Progenitor cell of endocrine pancreas (in vitro differentiated cells): ENCODE data around the gene RASGEF1C. TPM values are rescaled to one million over a fixed set of nuclear protein-coding genes. Genes with fewer than 3 reads are reported as not detected.

Source experiments
- DNase-seq: peaks from one replicate; pipeline ENCODE4 v3.0.0; 2021; ENCODE audit warnings: low spot score; ENCODE audit not compliant: unreplicated experiment
- H3K27ac Mint-ChIP-seq: 2 replicates; pipeline ENCODE4 v1.8.0; 2021; ENCODE audit warnings: mild to moderate bottlenecking, moderate library complexity, mixed read lengths
- H3K27me3 Mint-ChIP-seq: 2 replicates; pipeline ENCODE4 v1.8.0; 2021; ENCODE audit warnings: mixed read lengths
- H3K36me3 Mint-ChIP-seq: 2 replicates; pipeline ENCODE4 v1.8.0; 2022; ENCODE audit warnings: mixed read lengths; ENCODE audit not compliant: insufficient read depth
- H3K4me1 Mint-ChIP-seq: 2 replicates; pipeline ENCODE4 v1.8.0; 2021; ENCODE audit warnings: low read depth, mixed read lengths
- H3K4me3 Mint-ChIP-seq: 2 replicates; pipeline ENCODE4 v1.8.0; 2021; ENCODE audit warnings: low read depth, mild to moderate bottlenecking, moderate library complexity, mixed read lengths
- H3K9me3 Mint-ChIP-seq: 2 replicates; pipeline ENCODE4 v1.8.0; 2021; ENCODE audit warnings: low read depth, mixed read lengths
- CTCF ChIP-seq: fragments of 200-600 bp; sonication (generic); IDR thresholded peaks from one replicate; pipeline ENCODE4 v1.5.0; 2021; ENCODE audit warnings: antibody characterized with exemption, mild to moderate bottlenecking; ENCODE audit not compliant: unreplicated experiment
- total RNA-seq: library from RNA; stranded (reverse); gene quantifications from 2 replicates; pipeline ENCODE4 v1.2.1, GENCODE V29; 2021

The RASGEF1C gene
- total RNA-seq, 1 donor from 2014 or later, result 1.3 TPM

GRCh38 chr5:180180421-180180820, 28.6 kb downstream of the RASGEF1C start:
- H3K9me3 Mint-ChIP-seq, result peaks cover 4% of the 10 kb centered on the region
- TF ChIP-seq CTCF, result no peak
- no peak overlapping the region for H3K27ac Mint-ChIP-seq
- H3K36me3 Mint-ChIP-seq, result no peaks in the 10 kb centered on the region
- peaks cover 28% of the 10 kb centered on the region for H3K4me1 Mint-ChIP-seq
- no peaks in the 10 kb centered on the region for H3K27me3 Mint-ChIP-seq
- no peak for DNase-seq
- no peak overlapping the region for H3K4me3 Mint-ChIP-seq

GRCh38 chr5:180179442-180180420, 29.3 kb downstream of the RASGEF1C start:
- DNase-seq, result no peak
- Mint-ChIP-seq H3K27ac (peak overlapping the region; percentile 89), H3K4me1 (peaks cover 28% of the 10 kb centered on the region), H3K4me3 (peak overlapping the region; percentile 29), H3K27me3 (no peaks in the 10 kb centered on the region), H3K9me3 (peaks cover 4% of the 10 kb centered on the region), H3K36me3 (no peaks in the 10 kb centered on the region)
- no peak for TF ChIP-seq CTCF

GRCh38 chr5:180178531-180179441, 30.2 kb downstream of the RASGEF1C start:
- no peaks in the 10 kb centered on the region for H3K27me3 Mint-ChIP-seq
- peak overlapping the region; percentile 89 for H3K27ac Mint-ChIP-seq
- H3K4me3 Mint-ChIP-seq, result no peak overlapping the region
- H3K36me3 Mint-ChIP-seq, result no peaks in the 10 kb centered on the region
- H3K9me3 Mint-ChIP-seq, result peaks cover 4% of the 10 kb centered on the region
- no peak for TF ChIP-seq CTCF
- H3K4me1 Mint-ChIP-seq, result peaks cover 28% of the 10 kb centered on the region
- no peak for DNase-seq

- DNase-seq, result no peak
- TF ChIP-seq CTCF, result no peak
- Mint-ChIP-seq H3K27me3 (no peaks in the 10 kb centered on the region), H3K27ac (no peak overlapping the region), H3K4me3 (no peak overlapping the region), H3K9me3 (no peaks in the 10 kb centered on the region), H3K36me3 (no peaks in the 10 kb centered on the region), H3K4me1 (peaks cover 33% of the 10 kb centered on the region)
Observed at GRCh38 chr5:180176191-180176590, 32.8 kb downstream of the RASGEF1C start.

GRCh38 chr5:180175015-180175431, 34.0 kb downstream of the RASGEF1C start:
- no peaks in the 10 kb centered on the region for H3K36me3 Mint-ChIP-seq
- H3K27ac Mint-ChIP-seq, result no peak overlapping the region
- no peak for TF ChIP-seq CTCF
- H3K4me3 Mint-ChIP-seq, result no peak overlapping the region
- H3K27me3 Mint-ChIP-seq, result no peaks in the 10 kb centered on the region
- no peaks in the 10 kb centered on the region for H3K9me3 Mint-ChIP-seq
- DNase-seq, result no peak
- peaks cover 22% of the 10 kb centered on the region for H3K4me1 Mint-ChIP-seq
